Mucosa of gallbladder (tissue), 1 donor: Measurements from ENCODE around the gene B3GNT9. TPM values are rescaled to one million over a fixed set of nuclear protein-coding genes. Genes with fewer than 3 reads are reported as not detected.

ENCODE experiments used
- DNase-seq: peaks from one replicate; pipeline ENCODE4 v3.0.0-alpha.2; 2020; ENCODE audit warnings: low spot score
- total RNA-seq: library from RNA; stranded (reverse); gene quantifications from one replicate; pipeline ENCODE4 v1.2.1, GENCODE V29; 2021
- donor health status: DM: no; HTN: no; CAD: no.

Gene B3GNT9, protein sequence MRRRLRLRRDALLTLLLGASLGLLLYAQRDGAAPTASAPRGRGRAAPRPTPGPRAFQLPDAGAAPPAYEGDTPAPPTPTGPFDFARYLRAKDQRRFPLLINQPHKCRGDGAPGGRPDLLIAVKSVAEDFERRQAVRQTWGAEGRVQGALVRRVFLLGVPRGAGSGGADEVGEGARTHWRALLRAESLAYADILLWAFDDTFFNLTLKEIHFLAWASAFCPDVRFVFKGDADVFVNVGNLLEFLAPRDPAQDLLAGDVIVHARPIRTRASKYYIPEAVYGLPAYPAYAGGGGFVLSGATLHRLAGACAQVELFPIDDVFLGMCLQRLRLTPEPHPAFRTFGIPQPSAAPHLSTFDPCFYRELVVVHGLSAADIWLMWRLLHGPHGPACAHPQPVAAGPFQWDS
- 14.1 TPM for total RNA-seq

DNA sequence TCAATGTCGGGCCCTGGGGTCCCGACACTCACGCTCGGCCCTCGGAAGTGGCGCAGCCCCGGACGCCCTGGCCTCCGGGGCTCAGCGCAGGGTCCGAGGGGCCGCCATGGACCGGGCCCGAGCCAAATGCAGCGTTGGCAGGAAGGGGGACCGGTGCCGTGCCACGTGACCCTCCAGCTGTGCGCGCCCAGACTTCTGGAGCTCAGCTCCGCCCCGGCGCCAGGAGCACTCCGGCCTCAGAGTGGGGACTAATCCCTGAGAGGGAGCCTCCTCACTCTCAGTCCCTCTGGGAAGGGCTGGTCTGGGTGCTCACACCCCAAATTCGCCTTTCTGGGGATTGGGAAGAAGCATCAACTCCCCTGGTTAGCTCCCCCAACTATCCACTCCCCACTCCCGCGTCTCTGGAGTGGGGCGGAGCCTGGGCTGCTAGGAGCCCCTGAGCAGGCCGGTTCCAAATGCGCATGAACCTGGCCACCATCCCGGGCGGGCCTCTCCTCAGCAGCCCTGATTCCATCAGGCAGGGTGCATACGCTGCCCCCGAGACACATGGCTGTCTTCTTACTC, at the start of gene B3GNT9:
Gene B3GNT9 (minus strand): TSS at position 166 of the 564 bp plus-strand sequence. CDS start 513 bp downstream, outside the sequence.
- peak; percentile 60 for DNase-seq

DNA sequence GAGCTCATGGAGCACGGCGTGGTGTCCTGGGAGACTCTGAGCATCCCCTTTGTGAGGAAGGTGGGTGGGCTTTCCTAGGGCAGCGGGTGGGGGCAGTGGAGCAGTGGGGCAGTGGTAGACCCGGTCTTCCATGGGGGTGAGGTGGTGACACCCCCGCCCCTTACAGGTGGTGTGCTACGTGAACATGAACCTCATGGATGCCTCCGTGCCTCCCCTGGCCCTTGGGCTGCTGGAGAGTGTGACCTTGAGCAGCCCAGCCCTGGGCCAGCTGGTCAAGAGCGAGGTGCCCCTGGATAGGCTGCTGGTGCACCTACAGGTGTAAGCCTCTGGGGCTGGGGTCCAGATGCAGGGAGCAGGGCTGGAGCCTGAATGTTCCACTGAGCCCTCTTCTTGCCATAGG, 49.7 kb upstream of the B3GNT9 start:
- DNase-seq, result no peak

DNA sequence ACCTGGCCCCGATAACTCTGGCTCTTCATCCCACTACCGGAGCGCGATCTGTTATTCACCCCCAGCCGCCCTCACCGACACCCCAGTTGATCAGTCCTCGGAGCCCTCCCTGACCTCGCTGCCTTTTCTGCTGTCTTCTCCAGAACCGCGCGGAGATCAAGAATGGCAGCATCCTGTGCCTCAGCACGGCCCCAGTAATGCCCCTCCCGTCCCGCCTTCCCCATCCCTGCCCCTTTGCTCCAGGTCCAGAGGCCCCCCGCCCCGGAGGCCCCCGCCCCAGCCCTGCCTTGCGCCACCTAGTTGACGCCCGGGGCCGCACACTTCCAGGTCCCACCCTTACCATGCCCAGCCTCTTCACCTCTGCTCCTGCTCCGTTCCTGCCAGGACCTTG, 49.0 kb upstream of the B3GNT9 start:
- DNase-seq, result no peak

DNA sequence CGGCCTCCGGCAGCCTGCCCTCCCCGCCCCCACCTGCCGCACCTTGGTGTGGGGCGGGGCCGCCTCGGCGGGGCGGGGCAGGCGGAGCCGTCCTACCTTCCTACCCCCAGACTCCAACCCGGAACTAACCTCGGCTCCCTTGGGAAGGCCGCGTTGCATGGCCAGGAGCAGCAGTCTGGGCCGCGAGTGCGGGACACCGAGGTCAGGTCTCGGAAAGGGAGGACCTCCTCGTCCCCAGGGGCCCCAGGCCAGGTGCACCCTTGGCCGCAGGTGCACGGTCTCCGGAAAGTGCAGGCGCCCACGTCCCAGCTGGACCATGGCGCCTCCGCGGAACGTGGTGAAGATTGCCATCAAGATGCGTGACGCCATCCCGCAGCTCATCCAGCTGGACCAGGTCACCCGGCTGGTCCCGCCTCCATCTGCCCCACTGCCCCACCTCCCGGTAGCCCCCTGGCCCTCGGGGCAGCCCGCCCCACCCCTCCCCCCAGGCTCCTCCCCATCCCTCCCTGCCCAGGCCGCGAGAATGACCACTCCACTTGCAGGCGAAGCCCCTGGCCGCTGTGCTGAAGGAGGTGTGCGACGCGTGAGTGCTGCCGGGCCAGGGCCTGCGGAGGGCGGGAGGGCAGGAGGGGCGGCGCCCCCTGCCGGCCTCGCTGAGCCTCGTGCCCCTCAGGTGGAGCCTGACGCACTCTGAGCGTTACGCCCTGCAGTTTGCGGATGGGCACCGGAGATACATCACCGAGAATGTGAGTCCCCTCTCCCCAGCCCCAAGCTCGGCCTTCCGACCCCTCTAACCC, 48.4 kb upstream of the B3GNT9 start, which contains the start of gene ELMO3:
Gene ELMO3 (plus strand): TSS at position 121 of the 797 bp plus-strand sequence. CDS start 196 bp downstream, at position 317.
- peak; percentile 65 for DNase-seq

DNA sequence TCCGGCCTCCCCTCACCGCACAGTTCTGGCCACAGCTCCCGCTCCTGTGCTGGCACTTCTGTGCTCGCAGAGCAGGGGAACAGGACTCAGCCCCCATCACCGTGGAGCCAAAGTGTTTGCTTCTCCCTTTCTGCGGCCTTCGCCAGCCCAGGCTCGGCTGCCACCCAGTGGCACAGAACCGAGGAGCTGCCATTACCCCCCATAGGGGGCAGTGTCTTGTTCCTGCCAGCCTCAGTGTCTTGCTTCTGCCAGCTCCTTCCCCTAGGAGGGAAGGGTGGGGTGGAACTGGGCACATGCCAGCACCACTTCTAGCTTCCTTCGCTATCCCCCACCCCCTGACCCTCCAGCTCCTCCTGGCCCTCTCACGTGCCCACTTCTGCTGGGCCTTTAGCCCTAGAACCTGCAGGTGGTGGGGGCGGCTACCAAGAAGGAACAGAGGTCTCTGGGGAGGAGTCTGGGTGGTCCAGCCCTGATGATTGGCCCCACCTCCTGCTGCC, 47.5 kb upstream of the B3GNT9 start:
- peak; percentile 60 for DNase-seq

DNA sequence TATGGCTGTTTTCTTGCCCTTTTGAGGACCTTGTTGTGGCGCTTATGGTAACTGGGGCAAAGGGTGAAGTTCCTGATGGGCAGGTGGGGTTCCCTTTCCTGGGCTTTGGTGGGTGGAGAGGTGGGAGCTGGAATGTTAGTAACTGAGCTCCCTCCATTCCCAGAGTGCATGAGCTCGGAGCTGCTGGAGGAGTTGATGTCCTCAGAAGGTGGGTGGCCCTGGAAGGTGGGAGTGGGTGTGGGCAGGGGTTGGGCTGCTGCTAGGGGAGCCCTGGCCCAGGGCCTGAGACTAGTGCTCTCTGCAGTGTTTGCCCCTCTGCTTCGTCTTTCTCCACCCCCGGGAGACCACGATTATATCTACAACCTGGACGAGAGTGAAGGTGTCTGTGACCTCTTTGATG, 46.9 kb upstream of the B3GNT9 start:
- DNase-seq, result no peak

DNA sequence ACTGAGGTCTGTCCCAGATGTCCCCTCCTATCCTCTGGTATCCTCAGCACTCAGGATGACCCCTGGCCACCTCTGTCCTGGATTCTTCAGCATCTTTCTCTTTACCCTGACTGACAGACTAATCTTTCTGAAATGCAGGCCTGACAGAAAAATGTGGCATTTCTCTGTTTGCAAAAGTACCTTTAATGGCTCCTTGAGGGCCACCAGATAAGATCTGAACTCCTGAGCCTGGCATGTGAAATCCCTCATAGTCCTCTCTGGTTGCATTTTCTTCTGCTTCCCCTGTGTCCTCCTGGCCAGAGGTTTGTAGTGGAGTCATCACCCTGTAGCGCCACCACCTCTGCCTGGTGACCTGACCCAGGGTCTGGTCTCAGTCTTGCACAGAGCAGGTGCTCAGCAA, 46.1 kb upstream of the B3GNT9 start:
- DNase-seq, result no peak

DNA sequence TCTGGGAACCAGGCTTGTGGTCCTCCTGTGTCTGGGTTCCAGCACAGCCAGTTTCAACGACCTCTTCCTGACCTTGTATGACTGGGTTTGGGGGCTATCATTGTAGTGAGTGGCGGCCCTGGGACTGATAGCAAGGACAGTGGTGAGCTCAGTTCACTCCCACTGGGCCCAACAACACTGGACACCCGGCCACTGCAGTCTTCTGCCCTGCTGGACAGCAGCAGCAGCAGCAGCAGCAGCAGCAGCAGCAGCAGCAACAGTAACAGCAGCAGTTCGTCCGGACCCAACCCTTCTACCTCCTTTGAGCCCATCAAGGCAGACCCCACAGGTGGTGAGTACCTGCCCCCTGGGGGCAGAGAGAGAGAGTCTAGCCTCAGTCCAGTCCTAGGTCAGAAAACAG, 44.9 kb upstream of the B3GNT9 start:
- no peak for DNase-seq

DNA sequence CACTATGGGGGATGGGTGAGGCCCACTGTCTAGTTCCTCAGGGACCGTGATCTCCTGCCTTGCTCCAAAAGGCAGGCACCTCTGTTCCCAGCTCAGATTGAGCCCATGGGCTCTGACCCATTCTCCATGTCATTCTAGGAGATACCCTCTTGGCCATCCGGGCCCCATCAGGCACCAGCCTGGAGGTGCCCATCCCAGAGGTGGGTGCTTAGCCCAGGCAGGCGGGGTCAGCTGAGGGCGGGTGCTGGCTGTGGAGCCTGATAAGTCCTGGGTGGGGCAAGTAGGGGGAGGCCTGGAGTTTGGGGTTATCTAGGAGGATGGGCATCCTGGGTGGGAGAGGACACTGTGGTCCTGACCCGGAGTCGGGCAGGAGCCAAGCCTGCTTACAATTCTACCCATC, 43.5 kb upstream of the B3GNT9 start:
- no peak for DNase-seq

DNA sequence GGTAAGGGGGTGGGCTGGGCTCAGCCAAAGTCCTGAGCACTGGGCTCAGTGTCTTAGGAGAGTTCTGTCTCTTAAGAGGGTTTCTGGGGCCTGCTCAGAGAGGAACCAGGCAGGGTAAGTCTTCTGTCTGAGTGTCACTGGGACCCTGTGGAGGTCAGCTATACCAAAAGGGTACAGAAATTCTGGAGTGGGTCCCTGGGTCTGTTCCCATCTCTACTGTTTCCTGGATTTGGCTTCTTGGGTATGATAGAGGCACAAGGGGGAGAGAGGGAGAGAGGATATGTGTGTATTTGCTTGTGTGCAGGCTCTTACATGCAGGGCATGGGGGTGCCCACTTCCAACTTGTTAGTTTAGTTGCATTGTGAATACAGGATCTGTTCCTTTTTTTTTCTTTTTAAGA, 42.7 kb upstream of the B3GNT9 start:
- no peak for DNase-seq

DNA sequence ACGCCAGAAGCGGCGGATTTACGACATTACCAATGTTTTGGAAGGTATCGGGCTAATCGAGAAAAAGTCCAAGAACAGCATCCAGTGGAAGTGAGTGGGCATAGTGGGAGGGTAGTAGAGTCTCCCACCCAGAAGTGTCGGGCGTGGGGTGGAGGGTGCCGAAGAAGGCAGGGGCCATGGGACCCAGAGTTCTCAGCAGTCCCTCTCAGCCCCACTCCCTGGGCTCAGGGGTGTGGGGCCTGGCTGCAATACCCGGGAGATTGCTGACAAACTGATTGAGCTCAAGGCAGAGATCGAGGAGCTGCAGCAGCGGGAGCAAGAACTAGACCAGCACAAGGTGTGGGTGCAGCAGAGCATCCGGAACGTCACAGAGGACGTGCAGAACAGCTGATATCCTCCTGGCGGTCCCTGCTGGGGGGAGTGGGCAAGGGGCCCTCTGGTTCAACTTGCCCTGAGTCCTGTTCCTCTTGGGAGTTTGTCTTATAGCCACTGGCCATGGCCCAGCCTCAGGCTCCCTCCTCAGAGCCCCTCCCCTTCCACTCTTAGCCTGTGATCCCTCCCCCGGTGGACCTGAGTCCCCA, 42.1 kb upstream of the B3GNT9 start:
- DNase-seq, result no peak

DNA sequence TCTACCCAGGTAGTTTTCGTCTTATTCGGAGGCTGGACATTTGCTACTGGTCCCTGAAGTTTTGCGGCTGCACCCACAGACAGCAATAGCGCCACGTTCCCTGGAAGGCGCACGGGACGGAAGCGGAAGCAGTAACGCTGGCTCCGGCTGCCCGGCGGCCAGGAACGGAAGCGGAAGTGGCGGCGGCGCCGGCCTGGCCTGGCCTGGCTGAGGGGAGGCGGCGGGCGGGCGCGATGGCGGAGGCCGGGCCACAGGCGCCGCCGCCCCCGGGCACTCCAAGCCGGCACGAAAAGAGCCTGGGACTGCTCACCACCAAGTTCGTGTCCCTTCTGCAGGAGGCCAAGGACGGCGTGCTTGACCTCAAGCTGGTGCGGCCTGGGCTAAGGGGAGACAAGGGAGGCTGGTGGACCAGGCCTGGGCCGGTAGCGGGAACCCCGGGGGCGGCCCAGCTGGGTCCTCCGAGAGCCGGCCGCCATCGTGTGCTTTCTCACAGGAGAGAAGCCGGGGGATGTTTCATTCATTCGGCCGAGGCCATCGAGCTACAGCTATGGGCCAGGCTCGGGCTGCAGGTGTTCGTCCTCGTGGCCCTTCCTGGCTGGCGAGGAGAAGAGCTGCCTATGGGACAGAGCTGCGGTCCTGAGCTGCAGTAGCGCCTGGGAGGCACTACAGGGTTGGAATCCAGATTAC, 41.3 kb upstream of the B3GNT9 start, which contains the start of gene E2F4:
Gene E2F4 (plus strand): TSS at position 161 of the 687 bp plus-strand sequence. CDS start 73 bp downstream, at position 234.
- peak; percentile 91 for DNase-seq

DNA sequence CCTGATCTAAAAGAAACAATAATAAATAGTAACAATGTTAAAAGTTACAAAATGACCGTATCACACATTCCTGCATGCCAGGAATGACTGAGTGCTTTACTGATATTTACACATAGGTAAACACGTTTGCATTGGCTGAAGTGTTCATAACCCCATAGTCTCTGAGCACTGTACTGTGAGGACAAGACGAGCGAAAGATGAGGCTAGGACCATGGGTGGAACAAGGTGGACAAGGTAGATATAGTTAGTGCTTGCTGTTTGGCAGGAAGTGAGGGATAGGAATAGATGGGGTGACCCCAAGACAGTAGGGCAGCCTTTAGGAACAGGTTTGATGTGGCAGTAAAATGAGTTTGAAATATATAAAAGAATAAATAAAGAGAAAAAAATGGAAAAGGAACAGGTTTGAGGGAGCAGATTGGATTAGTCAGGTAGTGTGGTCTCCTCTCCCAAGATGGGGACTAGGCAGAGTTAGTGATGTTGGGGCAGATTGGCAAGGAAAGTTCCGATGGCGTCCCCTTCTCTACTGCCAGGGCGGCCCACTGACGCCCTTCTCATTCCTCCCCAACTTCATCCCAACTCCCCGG, 40.7 kb upstream of the B3GNT9 start:
- no peak for DNase-seq

DNA sequence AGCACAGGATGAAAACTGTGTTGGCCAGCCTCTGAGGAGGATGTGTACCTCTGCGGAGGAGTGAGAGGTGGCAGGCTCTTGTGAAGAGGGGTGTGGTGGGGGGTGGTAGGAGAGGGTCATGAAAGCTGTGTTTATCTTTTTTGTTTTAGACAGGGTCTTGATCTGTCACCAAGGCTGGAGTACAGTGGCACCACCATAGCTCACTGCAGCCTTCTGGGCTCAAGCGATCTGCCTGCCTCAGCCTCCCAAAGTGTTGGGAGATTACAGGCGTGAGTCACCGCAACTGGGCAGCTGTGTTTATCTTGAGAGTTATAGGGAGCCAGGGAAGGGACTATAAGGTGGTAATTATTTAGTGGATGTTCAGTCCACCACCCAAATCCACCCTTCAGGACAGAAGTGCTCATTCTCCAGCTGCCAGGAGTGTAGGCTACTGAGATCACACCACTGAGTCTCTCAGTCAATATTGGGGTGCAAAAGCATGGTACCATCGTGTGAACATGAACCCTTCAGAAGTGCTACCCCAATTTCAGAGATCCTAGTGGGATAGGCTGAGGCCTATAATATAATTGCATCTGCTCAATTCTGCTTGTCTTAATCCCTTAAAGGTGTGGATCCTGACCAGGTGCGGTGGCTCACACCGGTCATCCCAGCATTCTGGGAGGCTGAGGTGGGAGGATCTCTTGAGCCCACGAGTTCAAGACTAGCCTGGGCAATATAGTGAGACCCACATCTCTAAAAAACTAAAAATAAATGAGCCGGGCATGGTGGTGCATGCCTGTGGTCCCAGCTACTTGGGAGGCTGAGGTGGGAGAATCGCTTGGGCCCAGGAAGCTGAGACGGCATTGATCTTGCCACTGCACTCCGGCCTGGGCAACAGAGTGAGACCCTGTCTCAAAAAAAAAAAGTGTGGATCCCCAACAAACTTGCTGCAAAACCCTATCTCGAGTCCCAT, 39.9 kb upstream of the B3GNT9 start:
- no peak for DNase-seq

DNA sequence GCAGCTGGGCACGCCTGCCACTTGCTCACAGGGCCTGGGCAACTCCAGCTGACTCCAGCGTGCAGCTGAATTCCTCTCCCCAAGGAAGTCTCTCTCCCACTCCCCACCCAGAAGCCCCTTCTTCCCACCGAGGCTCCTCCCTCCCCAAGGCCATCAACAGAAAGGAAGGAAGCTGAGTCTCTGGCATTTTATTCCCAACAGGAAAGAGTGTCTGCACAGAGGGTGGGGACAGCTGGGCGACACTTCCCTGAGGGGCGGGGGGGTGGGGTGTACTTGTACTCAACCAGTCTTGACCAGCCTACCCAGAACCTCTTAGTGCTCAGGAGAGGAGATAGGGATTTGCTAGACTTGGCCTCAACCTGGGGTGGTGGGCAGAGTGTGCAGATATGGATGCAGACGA, 39.2 kb upstream of the B3GNT9 start, which contains the start of gene EXOC3L1:
Gene EXOC3L1 (minus strand): TSS at position 96 of the 400 bp plus-strand sequence. CDS start 460 bp downstream, outside the sequence.
- DNase-seq, result no peak

DNA sequence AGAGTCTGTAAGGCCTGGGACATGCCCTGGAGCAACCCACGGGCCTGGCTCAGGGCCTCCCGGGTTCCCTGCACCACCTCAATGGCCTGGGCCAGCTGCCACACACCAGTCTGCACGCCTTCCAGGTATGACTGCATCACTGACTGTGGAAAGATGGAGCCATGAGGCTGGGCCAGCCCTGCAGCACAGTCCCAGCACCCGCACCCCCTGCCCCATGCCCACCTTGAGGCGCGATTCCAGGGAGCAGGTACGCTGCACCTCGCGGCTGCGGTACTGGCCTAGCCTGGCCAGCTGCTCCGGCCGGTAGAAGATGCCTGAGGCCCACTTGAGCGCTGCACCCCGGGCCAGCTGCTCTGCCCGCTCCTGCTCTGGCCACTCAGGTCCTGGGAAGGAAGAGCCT, 38.0 kb upstream of the B3GNT9 start:
- DNase-seq, result no peak

DNA sequence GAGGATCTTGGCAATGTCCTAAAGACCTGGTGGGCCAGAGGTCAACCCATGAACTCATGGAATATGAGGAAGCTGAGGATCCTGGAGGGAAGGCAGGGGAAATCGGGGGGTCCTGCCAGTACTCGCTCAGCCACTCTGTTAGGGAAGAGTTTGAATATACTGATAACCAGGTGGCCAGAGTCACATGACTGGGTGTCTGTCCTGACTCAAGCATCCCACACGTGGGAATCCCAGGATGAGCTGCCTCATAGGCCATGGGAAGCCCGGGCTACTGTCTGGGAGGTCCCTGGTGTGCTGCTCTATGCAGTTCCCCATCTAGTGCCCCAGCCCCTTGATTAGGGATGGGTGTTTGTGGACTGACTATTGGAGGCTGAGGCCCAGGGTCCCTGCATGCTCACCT, 37.5 kb upstream of the B3GNT9 start:
- DNase-seq, result no peak

DNA sequence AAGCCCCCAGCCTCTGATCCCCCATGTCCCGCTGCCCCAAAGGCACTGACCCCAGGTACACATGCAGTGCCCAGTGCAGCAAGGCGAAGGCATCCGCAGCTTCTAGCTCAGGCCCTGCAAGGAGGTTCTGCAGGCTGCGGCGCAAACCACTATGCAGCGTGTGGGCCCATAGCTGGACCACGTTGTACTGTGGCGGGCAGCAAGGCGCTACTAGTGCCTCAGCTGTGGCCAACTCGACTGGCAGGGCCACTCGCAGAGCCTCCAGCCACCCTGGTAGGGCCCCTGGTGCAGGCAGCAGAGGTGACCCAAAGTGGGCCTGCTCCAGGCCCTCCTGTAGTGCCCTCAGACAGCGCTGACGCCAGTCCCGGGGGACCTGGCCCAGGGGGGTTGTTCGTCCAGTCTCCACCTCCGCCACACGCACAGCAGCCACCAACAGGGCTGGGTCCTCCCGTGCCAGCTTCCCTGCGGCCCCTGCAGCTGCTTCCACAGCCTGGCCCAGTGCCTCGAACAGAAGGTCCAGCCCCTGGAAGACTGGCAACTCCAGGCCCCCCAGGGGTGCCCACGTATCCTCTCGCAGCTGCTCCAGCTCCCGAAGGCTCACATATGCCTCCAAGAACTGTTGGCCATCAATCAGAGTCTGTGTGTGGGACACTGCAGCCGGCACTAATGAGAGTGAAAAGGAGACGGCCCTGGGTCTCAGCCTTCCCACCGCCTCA, 36.5 kb upstream of the B3GNT9 start:
- no peak for DNase-seq

DNA sequence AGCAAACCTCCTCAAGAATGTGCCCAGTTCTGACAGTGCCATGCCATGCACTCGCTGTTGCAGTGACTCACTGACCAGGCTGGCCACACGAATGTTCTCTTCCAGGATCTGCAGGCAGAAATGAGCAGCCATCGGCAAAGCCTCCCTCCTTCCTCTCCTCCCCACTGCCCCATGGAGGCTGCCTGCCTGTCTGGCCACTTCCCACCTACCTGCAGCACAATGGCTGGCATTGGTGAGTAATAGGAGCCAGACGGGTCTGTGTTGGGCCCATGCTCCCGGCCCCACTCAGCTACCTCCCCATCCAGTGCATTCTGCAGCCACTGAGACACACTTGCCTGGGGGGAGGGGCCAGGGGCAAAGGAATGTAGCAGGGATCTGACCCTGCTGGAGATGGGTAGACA, 35.8 kb upstream of the B3GNT9 start:
- no peak for DNase-seq
